HCT116 (cell line): ENCODE results near the gene ABCG1. TPM values are rescaled to one million over a fixed set of nuclear protein-coding genes. Genes with fewer than 3 reads are reported as not detected.

ENCODE experiments used
- ATAC-seq: fragments of 200-7000 bp; cut with Tn5 transposase; 2 replicates; pipeline ENCODE4 v1.9.1; 2020; ENCODE audit warnings: mild to moderate bottlenecking, moderate library complexity
- BruUV-seq: library from RNA; stranded (reverse); fragments of 400-500 nt; replicated peaks from 2 replicates; lab custom pipeline; 2021; lab: Mats Ljungman, UMichigan
- CTCF ChIA-PET: fragments of 300-600 bp; sonication (Branson Sonifier 250); formaldehyde crosslinking; loops from one replicate; lab custom pipeline; 2021; ENCODE audit warnings: antibody characterized with exemption; lab: Charles Lee
- POLR2A ChIA-PET: fragments of 300-600, 350-600 bp; sonication (Branson Sonifier 250); formaldehyde crosslinking; loops from one replicate; lab custom pipeline; 2021; ENCODE audit warnings: antibody characterized with exemption; lab: Charles Lee
- RAD21 ChIA-PET, 2 experiments: fragments of 300-600 bp; sonication (Branson Sonifier 250); formaldehyde crosslinking; loops; one replicate each; lab custom pipeline; 2023; ENCODE audit warnings: low total read pairs in 2 of 2; ENCODE audit not compliant: uncharacterized antibody in 2 of 2, unreplicated experiment in 2 of 2, low non-redundant PET in 1 of 2; lab: Charles Lee
- DNase-seq: peaks from one replicate; pipeline ENCODE4 v3.0.0-alpha.2; 2010; ENCODE audit warnings: low read depth, low spot score
- H2AFZ ChIP-seq: fragments of 200-600 bp; shearing (Covaris generic), sonication (generic); 2 replicates; pipeline ENCODE4 v1.6.1; 2017; ENCODE audit warnings: low read depth, mixed run types, mixed read lengths, antibody characterized with exemption, low read length; ENCODE audit not compliant: poor library complexity, severe bottlenecking
- H3K27ac ChIP-seq: 2 replicates; pipeline ENCODE4 v1.5.1; 2012; ENCODE audit warnings: low read depth, low read length
- H3K27me3 ChIP-seq: fragments of 200-600 bp; sonication (generic); 2 replicates; pipeline ENCODE4 v1.6.1; 2016; ENCODE audit warnings: mixed run types, low read length, mixed read lengths; ENCODE audit not compliant: insufficient read depth
- H3K36me3 ChIP-seq, 2 experiments: fragments of 200-500 bp in 1 of 2; fragments of 200-600 bp in 1 of 2; sonication (Bioruptor generic) in 1 of 2; sonication (generic) in 1 of 2; 2 replicates each; pipeline versions ENCODE4 v1.5.1 to v1.6.1; 2014 to 2016; ENCODE audit warnings: low read length in 2 of 2, inconsistent platforms in 1 of 2, mixed read lengths in 1 of 2, mixed run types in 1 of 2; ENCODE audit not compliant: insufficient read depth in 2 of 2, control insufficient read depth in 1 of 2
- H3K4me1 ChIP-seq, 2 experiments: fragments of 200-600 bp in 1 of 2; sonication (generic) in 1 of 2; 2 replicates each; pipeline versions ENCODE4 v1.5.1 to v1.6.1; 2012 to 2017; ENCODE audit warnings: low read length in 2 of 2, inconsistent platforms in 1 of 2, mild to moderate bottlenecking in 1 of 2, mixed read lengths in 1 of 2, mixed run types in 1 of 2, moderate library complexity in 1 of 2; ENCODE audit not compliant: insufficient read depth in 2 of 2, control insufficient read depth in 1 of 2
- H3K4me2 ChIP-seq: fragments of 200-600 bp; sonication (generic); 2 replicates; pipeline ENCODE4 v1.6.1; 2017; ENCODE audit warnings: mixed run types, low read length, mixed read lengths
- H3K4me3 ChIP-seq, 2 experiments: fragments of 200-600 bp in 1 of 2; sonication (generic) in 1 of 2; replicated peaks in 1 of 2; 2 replicates each; pipeline ENCODE4 v1.5.1; 2011 to 2016; ENCODE audit warnings: low read length in 2 of 2, control low read depth in 1 of 2, low read depth in 1 of 2, mild to moderate bottlenecking in 1 of 2, mixed read lengths in 1 of 2, mixed run types in 1 of 2
- H3K79me2 ChIP-seq: fragments of 200-600 bp; sonication (generic); 2 replicates; pipeline ENCODE4 v1.6.1; 2017; ENCODE audit warnings: mild to moderate bottlenecking, mixed run types, low read length, moderate library complexity, mixed read lengths; ENCODE audit not compliant: insufficient read depth
- H3K9ac ChIP-seq: fragments of 200-600 bp; sonication (generic); 2 replicates; pipeline ENCODE4 v1.6.1; 2016; ENCODE audit warnings: low read length, mixed read lengths
- H3K9me2 ChIP-seq: fragments of 200-600 bp; sonication (generic), shearing (Covaris generic); 2 replicates; pipeline ENCODE4 v1.6.1; 2017; ENCODE audit warnings: mixed run types, mild to moderate bottlenecking, moderate library complexity; ENCODE audit not compliant: insufficient read depth
- H3K9me3 ChIP-seq, 2 experiments: fragments of 200-500 bp in 1 of 2; fragments of 200-600 bp in 1 of 2; sonication (Bioruptor generic) in 1 of 2; sonication (generic) in 1 of 2; 2 replicates each; pipeline ENCODE4 v1.6.1; 2014 to 2017; ENCODE audit warnings: low read length in 2 of 2, mixed read lengths in 2 of 2, inconsistent platforms in 1 of 2, low read depth in 1 of 2, mild to moderate bottlenecking in 1 of 2, mixed run types in 1 of 2, moderate library complexity in 1 of 2; ENCODE audit not compliant: control insufficient read depth in 1 of 2, insufficient read depth in 1 of 2
- H4K20me1 ChIP-seq: fragments of 200-600 bp; sonication (generic), shearing (Covaris generic); 2 replicates; pipeline ENCODE4 v1.6.1; 2017; ENCODE audit warnings: mixed run types, mild to moderate bottlenecking, moderate library complexity; ENCODE audit not compliant: insufficient read depth
- EZH2 ChIP-seq: fragments of 200-600 bp; sonication (generic); IDR thresholded peaks from 2 replicates; pipeline ENCODE4 v1.6.1; 2017; ENCODE audit warnings: antibody characterized with exemption, mixed run types
- EZH2phosphoT487 ChIP-seq: fragments of 200-600 bp; IDR thresholded peaks from 2 replicates; pipeline ENCODE4 v1.6.1; 2018; ENCODE audit warnings: antibody characterized with exemption, borderline replicate concordance
- FOSL1 ChIP-seq: IDR thresholded peaks from 2 replicates; pipeline ENCODE4 v1.6.1; 2012; ENCODE audit warnings: low read depth
- POLR2AphosphoS5 ChIP-seq: IDR thresholded peaks from 2 replicates; pipeline ENCODE4 v1.6.1; 2011; ENCODE audit warnings: mild to moderate bottlenecking, low read depth, low read length, moderate library complexity
- RAD21 ChIP-seq: IDR thresholded peaks from 2 replicates; pipeline ENCODE4 v1.6.1; 2012; ENCODE audit warnings: low read depth, mild to moderate bottlenecking
- REST ChIP-seq: IDR thresholded peaks from 2 replicates; pipeline ENCODE4 v1.6.1; 2012; ENCODE audit warnings: low read depth
- intact Hi-C: fragments of 100-400 bp; cut with micrococcal nuclease; formaldehyde crosslinking; loops from 2 replicates; pipeline ENCODE4 v1.10.0; 2022
- total RNA-seq: library from RNA; stranded (reverse); gene quantifications from one replicate; pipeline ENCODE4 v1.2.1, GENCODE V29; 2021; ENCODE audit not compliant: unreplicated experiment

ABCG1 gene
- total RNA-seq, 1 experiment from 2014 or later = 1.6 TPM

GRCh38 chr21:42286416-42286815 is 67.5 kb downstream of the ABCG1 start:
- CTCF ChIA-PET = no interaction called here
- no peaks in the 10 kb centered on the region for H4K20me1 ChIP-seq
- ATAC-seq (no peak), DNase-seq (no peak)
- H3K4me1 ChIP-seq = no peaks in the 10 kb centered on the region
- no peak overlapping the region for H3K4me3 ChIP-seq
- POLR2A ChIA-PET = no interaction called here
- no peaks in the 10 kb centered on the region for H3K27me3 ChIP-seq
- no peak overlapping the region for H3K27ac ChIP-seq
- no peak overlapping the region for H2AFZ ChIP-seq
- RAD21 ChIA-PET = no interaction called here
- H3K9me2 ChIP-seq = no peaks in the 10 kb centered on the region
- H3K4me2 ChIP-seq = no peak overlapping the region
- no peaks in the 10 kb centered on the region for H3K79me2 ChIP-seq
- no TSS peak for BruUV-seq
- no peak overlapping the region for H3K9ac ChIP-seq
- H3K36me3 ChIP-seq = no peaks in the 10 kb centered on the region
- H3K9me3 ChIP-seq = no peaks in the 10 kb centered on the region
- intact Hi-C loops = no loop called here
- TF ChIP-seq POLR2AphosphoS5 = no peak
- no peak for TF ChIP-seq FOSL1
- TF ChIP-seq REST = no peak
- no peak for TF ChIP-seq RAD21
- no peak for TF ChIP-seq EZH2
- TF ChIP-seq EZH2phosphoT487 = no peak
